ENCODE data around the gene PIAS2.
"Not testable (repeated sequence)": the region's sequence is repeated elsewhere in the genome, so short reads cannot be mapped to it uniquely, and the experiment has no call there.

Gene PIAS2

DNA sequence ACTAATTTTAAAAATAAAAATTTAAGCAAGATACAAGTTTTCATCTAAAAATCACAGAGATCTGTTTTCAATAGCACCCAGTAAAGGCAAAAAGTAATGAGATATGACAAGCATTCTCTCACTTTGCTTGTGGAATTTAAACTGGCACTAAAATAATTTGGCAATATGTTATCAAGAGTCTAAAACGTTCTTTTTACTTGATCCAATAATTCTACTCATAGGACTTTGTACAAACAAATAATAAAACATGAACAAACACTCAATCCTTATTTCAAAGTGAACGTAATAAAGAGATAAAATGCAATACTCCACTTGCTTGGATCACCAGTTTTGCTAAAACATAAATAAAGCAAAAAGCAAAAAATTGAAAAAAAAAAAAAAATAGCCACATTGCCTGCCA lies 30.4 kb downstream of the PIAS2 start:
- no peak overlapping the region for H3K4me3 ChIP-seq
- H3K4me1 ChIP-seq, result peaks cover 11% of the 10 kb centered on the region
- no peak for DNase-seq (ENCODE audit: low spot score in 2 of 2)
- H3K27me3 ChIP-seq (ENCODE audit: low read depth), result no peaks in the 10 kb centered on the region
- peaks cover 24% of the 10 kb centered on the region for H3K9me3 ChIP-seq
- in situ Hi-C loops (cut with MboI; ENCODE audit: low sequenced_read_pairs), result no loop called here
- peaks cover 30% of the 10 kb centered on the region for H3K36me3 ChIP-seq (replicated peaks)

DNA sequence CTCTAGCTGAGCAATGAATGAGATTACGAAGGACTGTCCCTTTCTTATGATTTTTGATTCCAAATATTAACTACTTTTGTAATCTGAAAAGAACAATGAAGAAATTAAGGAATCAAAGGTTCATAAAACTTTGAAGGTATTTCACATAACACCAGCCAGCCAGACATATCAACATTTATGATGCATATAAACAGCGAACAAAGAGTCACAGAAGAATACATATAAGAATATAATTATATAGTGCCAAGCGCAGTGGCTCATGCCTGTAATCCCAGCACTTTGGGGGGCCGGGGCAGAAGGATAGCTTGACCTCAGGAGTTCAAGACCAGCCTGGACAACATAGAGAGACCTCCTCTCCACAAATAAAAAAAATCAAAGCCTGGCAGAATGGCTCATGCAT lies 34.1 kb downstream of the PIAS2 start:
- no peaks in the 10 kb centered on the region for H3K27me3 ChIP-seq (ENCODE audit: low read depth)
- H3K36me3 ChIP-seq (replicated peaks), result peaks cover 17% of the 10 kb centered on the region
- DNase-seq (ENCODE audit: low spot score in 2 of 2), result no peak
- in situ Hi-C loops (cut with MboI; ENCODE audit: low sequenced_read_pairs), result no loop called here
- H3K4me3 ChIP-seq, result no peak overlapping the region; the same call in 1 of the 2 replicates
- H3K4me1 ChIP-seq, result peaks cover 11% of the 10 kb centered on the region
- peaks cover 19% of the 10 kb centered on the region for H3K9me3 ChIP-seq

DNA sequence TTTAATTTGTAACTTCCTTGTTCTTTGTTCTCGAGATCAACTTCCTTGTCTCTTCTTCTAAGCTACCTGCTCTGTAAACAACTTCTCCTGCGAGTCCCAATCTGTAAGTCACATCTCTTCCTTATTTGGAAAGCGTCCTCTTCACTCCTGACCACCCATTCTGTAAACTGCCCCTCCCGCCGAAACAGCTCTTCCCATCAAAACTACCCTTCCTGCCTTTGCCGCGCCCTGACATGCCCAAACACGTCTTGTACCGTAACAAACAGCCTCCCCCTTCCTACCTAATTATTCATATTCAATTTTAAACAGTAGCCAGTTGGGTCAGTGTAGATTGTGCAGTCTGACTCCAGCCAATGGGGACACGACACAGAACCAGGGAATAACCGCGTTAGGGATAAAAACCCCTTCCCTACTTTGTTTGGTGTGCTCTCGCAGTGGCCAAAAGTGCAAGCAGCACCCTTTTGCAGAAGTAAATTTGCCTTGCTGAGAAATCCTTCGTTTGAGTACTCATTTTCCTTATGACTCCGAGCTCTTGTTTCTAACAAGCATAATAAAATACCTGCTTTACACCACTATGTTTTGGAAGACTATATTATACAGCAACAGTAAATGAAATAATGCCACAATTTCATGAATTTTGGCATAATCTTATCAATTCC lies 39.8 kb downstream of the PIAS2 start:
- in situ Hi-C loops (cut with MboI; ENCODE audit: low sequenced_read_pairs), result no loop called here
- no peak overlapping the region for H3K4me3 ChIP-seq
- DNase-seq (ENCODE audit: low spot score in 2 of 2), result no peak

DNA sequence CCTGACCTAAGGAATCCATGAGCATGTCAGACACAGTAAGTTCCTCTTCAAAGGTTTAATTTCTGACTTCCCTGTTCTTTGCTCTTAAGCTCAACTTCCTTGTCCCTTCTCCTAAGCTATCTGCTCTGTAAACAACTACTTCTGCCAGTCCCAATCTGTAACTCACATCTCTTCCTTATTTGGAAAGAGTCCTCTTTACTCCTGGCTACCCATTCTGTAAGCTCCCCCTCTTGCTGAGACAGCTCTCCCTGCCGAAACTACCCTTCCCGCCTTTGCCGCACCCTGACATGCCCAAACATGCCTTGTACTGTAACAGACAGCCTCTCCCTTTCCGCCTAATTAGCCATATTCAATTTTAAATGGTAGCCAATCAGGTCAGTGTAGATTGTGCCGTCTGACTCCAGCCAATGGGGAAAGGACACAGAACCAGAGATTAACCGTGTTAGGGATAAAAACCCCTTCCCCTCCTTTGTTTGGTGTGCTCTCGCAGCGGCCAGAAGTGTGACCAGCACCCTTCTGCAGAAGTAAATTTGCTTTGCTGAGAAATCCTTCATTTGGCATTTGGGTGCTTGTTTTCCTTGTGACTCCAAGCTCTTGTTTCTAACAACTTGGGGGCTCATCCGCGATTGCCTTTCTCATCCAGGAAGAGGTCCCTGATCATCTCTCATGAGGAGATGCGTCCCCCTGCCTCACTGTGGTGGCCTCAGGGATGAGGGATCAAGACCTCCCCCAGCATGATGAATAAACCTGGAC lies 49.0 kb downstream of the PIAS2 start:
- peaks cover 29% of the 10 kb centered on the region for H3K4me1 ChIP-seq
- no peak overlapping the region for H3K4me3 ChIP-seq
- H3K9me3 ChIP-seq, result peaks cover 16% of the 10 kb centered on the region
- H3K36me3 ChIP-seq (replicated peaks), result peaks cover 9% of the 10 kb centered on the region
- H3K27me3 ChIP-seq (ENCODE audit: low read depth), result no peaks in the 10 kb centered on the region
- in situ Hi-C loops (cut with MboI; ENCODE audit: low sequenced_read_pairs), result no loop called here
- DNase-seq (ENCODE audit: low spot score in 2 of 2), result peak; percentile 55 to 70

More for the DNA sequence above, 39.8 kb downstream of the PIAS2 start:
- peaks cover 51% of the 10 kb centered on the region for H3K36me3 ChIP-seq (replicated peaks)
- no peaks in the 10 kb centered on the region for H3K27me3 ChIP-seq (ENCODE audit: low read depth)
- peaks cover 24% of the 10 kb centered on the region for H3K9me3 ChIP-seq
- H3K4me1 ChIP-seq, result peaks cover 3% of the 10 kb centered on the region

DNA sequence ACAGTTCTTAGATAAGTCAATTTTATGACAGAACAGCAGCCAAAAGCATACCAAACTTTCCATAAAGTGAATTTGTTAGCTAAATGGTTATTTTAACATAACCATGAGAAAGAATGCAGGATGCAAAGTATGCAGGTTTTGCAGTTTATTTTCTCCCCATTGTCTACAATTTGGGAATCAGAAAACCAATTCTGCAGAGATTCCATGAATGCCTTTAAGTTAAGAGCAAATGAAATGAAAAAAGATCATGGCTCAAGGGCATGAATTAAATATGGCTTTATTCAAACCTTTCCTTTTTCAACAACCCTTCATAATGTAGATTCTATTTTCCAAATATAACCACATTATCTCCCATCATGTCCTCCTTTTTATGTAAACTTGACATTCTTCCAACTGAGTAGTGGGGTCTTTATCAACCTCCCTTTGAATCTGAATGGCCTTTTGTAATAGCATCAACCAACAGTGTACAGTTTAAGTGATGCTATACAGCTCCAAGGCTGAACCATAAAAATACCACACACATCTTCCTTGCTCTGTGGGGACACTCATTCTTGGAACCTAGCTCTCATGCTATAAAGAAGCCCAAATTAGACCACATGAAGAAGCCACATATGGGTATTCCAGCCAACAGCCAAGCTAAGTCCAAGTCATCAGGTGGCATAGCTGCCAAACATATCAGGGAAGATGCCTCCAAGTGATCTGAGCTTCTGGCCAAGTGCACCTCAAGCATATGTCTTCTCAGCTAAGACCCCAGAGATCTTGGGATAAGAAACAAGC lies 49.8 kb downstream of the PIAS2 start:
- Histone ChIP-seq H3K9me3 (peaks cover 16% of the 10 kb centered on the region), H3K4me3 (no peak overlapping the region), H3K36me3 (replicated peaks) (peaks cover 4% of the 10 kb centered on the region), H3K27me3 (ENCODE audit: low read depth) (no peaks in the 10 kb centered on the region), H3K4me1 (peaks cover 29% of the 10 kb centered on the region)
- in situ Hi-C loops (cut with MboI; ENCODE audit: low sequenced_read_pairs), result no loop called here
- peak; percentile 55 to 99 for DNase-seq (ENCODE audit: low spot score in 2 of 2)

DNA sequence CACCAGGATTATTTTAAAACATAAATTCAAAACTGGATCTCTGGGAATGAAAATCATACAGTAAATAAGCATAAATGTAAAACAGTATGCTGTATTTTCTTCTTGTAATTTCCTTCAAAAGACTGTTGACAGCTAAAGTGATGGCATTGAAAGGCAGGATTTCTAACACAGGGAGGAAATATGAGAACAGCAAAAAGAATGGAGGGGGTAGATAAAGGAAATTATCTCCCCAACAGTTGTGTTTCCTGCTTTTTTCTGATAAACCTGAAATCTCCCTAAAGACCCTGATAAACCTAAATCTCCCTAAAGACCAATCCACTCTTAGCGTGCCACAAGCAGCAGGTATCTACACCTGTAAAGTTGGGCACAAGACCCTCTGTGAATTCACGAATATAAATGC lies 50.8 kb downstream of the PIAS2 start:
- peaks cover 12% of the 10 kb centered on the region for H3K9me3 ChIP-seq
- DNase-seq (ENCODE audit: low spot score in 2 of 2), result peak in 1 of 2 experiments; percentile 39
- peaks cover 2% of the 10 kb centered on the region; the same call in 1 of the 2 replicates for H3K36me3 ChIP-seq (replicated peaks)
- in situ Hi-C loops (cut with MboI; ENCODE audit: low sequenced_read_pairs), result no loop called here
- H3K4me1 ChIP-seq, result peaks cover 29% of the 10 kb centered on the region
- H3K4me3 ChIP-seq, result no peak overlapping the region
- no peaks in the 10 kb centered on the region for H3K27me3 ChIP-seq (ENCODE audit: low read depth)

DNA sequence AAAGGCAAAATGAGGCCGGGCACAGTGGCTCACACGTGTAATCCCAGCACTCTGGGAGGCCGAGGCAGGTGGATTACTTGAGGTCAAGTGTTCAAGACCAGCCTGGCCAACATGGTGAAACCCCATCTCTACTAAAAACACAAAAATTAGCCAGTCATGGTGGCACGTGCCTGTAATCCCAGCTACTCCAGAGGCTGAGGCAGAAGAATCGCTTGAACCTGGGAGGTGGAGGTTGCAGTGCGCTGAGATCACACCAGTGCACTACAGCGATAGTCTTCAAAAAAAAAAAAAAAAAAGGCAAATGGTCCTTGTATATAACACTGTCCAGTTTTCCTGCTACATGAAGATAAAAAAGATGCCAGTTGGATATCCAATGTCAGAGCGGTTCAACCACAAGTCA lies 52.1 kb downstream of the PIAS2 start:
- Histone ChIP-seq H3K9me3 (peaks cover 11% of the 10 kb centered on the region), H3K4me1 (peaks cover 32% of the 10 kb centered on the region)
- H3K36me3 ChIP-seq (replicated peaks); DNase-seq (ENCODE audit: low spot score in 2 of 2); in situ Hi-C loops (cut with MboI; ENCODE audit: low sequenced_read_pairs); H3K4me3 ChIP-seq; H3K27me3 ChIP-seq (ENCODE audit: low read depth): not testable (repeated sequence)

DNA sequence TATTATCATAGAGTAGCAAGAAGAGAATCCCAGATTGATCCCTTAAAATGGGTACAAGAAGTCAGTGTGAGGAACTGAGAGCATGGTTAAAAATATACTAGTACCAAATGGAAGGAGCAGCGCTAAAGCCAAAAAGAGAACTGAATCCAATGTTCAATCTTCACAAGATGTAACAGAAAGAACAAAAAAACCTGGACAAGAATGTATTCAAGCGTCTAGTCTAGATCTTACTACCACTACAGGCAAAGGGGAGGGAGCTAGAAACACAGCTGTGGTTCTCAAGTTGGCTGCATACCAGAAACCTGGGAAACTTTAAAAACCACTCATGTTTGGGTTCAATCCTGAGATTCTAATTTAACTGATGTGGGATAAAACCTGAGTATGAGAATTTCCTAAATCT lies 57.5 kb downstream of the PIAS2 start:
- in situ Hi-C loops (cut with MboI; ENCODE audit: low sequenced_read_pairs), result no loop called here
- no peak overlapping the region for H3K4me3 ChIP-seq
- peaks cover 15% of the 10 kb centered on the region for H3K36me3 ChIP-seq (replicated peaks)
- H3K27me3 ChIP-seq (ENCODE audit: low read depth), result no peaks in the 10 kb centered on the region
- no peaks in the 10 kb centered on the region for H3K9me3 ChIP-seq
- DNase-seq (ENCODE audit: low spot score in 2 of 2), result no peak
- H3K4me1 ChIP-seq, result peaks cover 8% of the 10 kb centered on the region

DNA sequence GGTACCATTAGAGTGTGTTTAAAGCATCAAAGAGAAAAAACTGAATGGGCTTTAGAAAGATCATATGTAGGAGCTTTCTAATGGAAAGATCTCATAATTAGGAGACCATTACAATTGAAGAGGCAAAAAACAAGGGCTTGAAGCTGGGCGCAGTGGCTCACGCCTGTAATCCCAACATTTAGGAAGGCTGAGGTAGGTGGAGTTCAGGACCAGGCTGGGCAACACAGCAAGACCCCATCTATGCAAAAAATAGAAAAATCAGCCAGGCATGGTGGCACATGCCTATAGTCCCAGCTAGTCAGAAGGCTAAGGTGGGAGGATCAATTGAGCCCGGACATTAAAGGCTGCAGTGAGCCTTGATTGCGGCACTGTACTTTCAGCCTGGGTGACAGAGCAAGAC lies 59.0 kb downstream of the PIAS2 start:
- in situ Hi-C loops (cut with MboI; ENCODE audit: low sequenced_read_pairs), result no loop called here
- no peak for DNase-seq (ENCODE audit: low spot score in 2 of 2)
- Histone ChIP-seq H3K9me3 (no peaks in the 10 kb centered on the region), H3K4me3 (no peak overlapping the region), H3K4me1 (peaks cover 8% of the 10 kb centered on the region), H3K27me3 (ENCODE audit: low read depth) (no peaks in the 10 kb centered on the region), H3K36me3 (replicated peaks) (peaks cover 25% of the 10 kb centered on the region)

DNA sequence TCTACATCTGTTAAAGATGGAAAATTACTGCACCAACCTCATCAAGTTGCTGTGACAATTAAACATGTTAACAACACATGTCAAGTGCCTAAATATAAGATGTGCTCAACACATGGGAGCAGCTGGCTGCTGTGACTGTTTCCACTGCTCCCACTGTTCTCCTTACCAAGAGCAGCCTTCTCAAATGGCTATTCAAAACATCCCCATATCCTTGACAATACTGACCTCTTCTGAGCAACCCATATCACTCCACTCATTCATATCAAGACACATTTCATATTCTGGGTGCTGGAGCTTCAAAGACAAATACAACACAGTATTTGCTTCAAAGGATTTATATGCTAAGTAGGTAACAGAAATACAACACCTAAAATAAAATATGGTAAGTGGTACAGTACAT lies 60.3 kb downstream of the PIAS2 start:
- Histone ChIP-seq H3K4me3 (no peak overlapping the region), H3K36me3 (replicated peaks) (peaks cover 28% of the 10 kb centered on the region), H3K27me3 (ENCODE audit: low read depth) (no peaks in the 10 kb centered on the region), H3K9me3 (no peaks in the 10 kb centered on the region), H3K4me1 (peaks cover 8% of the 10 kb centered on the region)
- in situ Hi-C loops (cut with MboI; ENCODE audit: low sequenced_read_pairs), result no loop called here
- no peak for DNase-seq (ENCODE audit: low spot score in 2 of 2)

DNA sequence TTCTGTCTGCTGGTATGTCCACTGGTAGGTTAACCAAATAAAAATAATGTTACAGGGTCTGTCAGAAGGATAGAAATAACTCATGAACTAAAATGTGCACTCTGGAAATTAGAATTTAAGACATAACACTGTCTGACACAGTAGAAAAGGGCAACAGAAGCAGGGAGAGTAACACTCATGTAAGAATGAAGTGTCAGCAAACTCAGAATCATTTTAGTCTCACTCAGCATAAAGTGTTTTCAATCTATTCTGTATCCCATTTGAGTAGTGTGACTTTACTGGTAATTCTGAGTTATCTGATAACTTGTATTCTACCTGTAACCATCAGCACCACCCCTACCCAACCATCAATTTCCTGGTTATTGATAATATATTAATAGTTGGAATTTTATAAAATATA lies 68.3 kb downstream of the PIAS2 start:
- Histone ChIP-seq H3K4me3 (no peak overlapping the region), H3K27me3 (ENCODE audit: low read depth) (no peaks in the 10 kb centered on the region), H3K9me3 (no peaks in the 10 kb centered on the region), H3K36me3 (replicated peaks) (peaks cover 9% of the 10 kb centered on the region), H3K4me1 (no peaks in the 10 kb centered on the region)
- no peak for DNase-seq (ENCODE audit: low spot score in 2 of 2)
- in situ Hi-C loops (cut with MboI; ENCODE audit: low sequenced_read_pairs), result no loop called here

DNA sequence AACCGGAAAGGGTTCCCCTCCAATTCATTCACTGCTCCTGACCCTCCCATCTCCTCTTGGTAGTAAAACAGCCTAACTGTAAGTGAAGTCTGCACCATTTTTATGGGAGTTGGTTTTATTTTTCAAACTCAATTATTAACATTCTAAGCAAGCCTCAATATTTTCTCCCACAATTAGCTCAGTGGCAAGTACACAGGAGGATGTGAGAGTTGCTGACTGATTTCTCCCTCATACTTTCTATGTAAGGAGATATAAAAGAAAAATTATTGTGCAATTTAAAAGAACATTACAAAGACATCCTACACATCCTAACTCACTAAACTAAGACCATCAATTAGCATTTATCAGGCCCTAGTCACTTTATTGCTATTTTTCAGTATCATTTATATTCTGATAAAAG lies 73.9 kb downstream of the PIAS2 start:
- Histone ChIP-seq H3K9me3 (no peaks in the 10 kb centered on the region), H3K4me3 (no peak overlapping the region), H3K4me1 (no peaks in the 10 kb centered on the region), H3K27me3 (ENCODE audit: low read depth) (no peaks in the 10 kb centered on the region), H3K36me3 (replicated peaks) (peaks cover 16% of the 10 kb centered on the region)
- in situ Hi-C loops (cut with MboI; ENCODE audit: low sequenced_read_pairs), result no loop called here
- no peak for DNase-seq (ENCODE audit: low spot score in 2 of 2)

DNA sequence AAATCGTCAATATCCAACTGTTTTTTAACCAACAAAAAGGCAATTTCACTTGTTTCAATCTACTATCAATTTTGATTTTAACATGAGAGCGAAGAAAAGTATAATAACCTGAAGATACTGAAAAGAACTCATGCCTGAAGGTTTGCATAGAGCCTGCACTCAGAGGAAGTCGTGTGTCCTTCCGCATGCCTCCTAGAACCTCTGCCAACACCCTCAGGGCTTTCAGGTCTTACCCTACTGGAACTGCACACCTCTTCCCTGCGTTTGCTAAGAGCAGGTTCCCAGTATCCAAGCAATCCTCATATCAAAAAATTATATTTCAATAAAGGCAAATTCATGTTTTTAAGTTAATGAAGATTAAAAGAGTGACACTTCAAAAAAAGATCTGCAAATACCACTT lies 74.7 kb downstream of the PIAS2 start:
- Histone ChIP-seq H3K27me3 (ENCODE audit: low read depth) (no peaks in the 10 kb centered on the region), H3K4me1 (no peaks in the 10 kb centered on the region), H3K4me3 (no peak overlapping the region), H3K9me3 (no peaks in the 10 kb centered on the region), H3K36me3 (replicated peaks) (peaks cover 14% of the 10 kb centered on the region)
- DNase-seq (ENCODE audit: low spot score in 2 of 2), result no peak
- in situ Hi-C loops (cut with MboI; ENCODE audit: low sequenced_read_pairs), result no loop called here

DNA sequence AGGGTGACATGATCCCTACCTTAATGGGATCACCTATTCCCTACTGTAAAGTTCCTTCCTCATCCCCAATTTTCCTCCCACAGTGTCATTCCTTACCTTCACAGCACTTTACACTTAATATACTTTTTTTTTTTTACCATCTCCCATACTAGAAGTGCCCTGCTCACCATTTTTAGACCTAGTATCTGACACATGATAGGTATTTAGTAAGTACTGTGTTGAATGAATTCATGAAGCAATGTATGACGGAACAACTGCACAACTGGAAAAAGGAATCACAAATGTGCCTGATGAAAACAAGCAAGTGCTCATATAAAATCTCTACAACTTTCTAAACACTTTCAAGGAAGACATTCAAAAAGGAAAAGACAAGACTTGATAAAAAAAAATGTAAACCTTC lies 83.4 kb downstream of the PIAS2 start:
- no peaks in the 10 kb centered on the region for H3K27me3 ChIP-seq (ENCODE audit: low read depth)
- H3K36me3 ChIP-seq (replicated peaks), result peaks cover 25% of the 10 kb centered on the region
- no peak for DNase-seq (ENCODE audit: low spot score in 2 of 2)
- no peaks in the 10 kb centered on the region for H3K4me1 ChIP-seq
- in situ Hi-C loops (cut with MboI; ENCODE audit: low sequenced_read_pairs), result no loop called here
- H3K4me3 ChIP-seq, result no peak overlapping the region
- H3K9me3 ChIP-seq, result no peaks in the 10 kb centered on the region

Data from HAP-1 (cell line).